Adipose tissue (tissue), 3 donors: ENCODE results near the gene ESCO1. TPM values are rescaled to one million over a fixed set of nuclear protein-coding genes. Genes with fewer than 3 reads are reported as not detected.
"Not testable (repeated sequence)": the region's sequence is repeated elsewhere in the genome, so short reads cannot be mapped to it uniquely, and the experiment has no call there.

Experiments used
- H3K27ac ChIP-seq: one replicate; pipeline ENCODE4 v1.5.1; 2013; ENCODE audit warnings: low read depth, low read length
- WGBS, 3 donors: extraction: QIAGEN DNeasy Blood & Tissue Kit; methylation state at CpG; one replicate each; pipeline ENCODE4 v1.1.7; 2013; 5-methylcytosine and 5-hydroxymethylcytosine counted together
- polyA plus RNA-seq, 3 donors: library from polyadenylated mRNA; stranded (reverse); fragments of 200-250 nt; gene quantifications; one replicate each; pipeline ENCODE4 v1.2.3, GENCODE V29; 2013
- donor health status: healthy with polysubstance abuse.
- donor health status: Bipolar disorder and iron deficiency.
- donor health status: healthy.

The ESCO1 gene
- polyA plus RNA-seq, 3 donors: 4.5 to 9.6 (median 4.9) TPM

- H3K27ac ChIP-seq: no peak overlapping the region
- WGBS, 3 donors: 94 to 97% (median 95%) methylated on average over 3 to 5 of the region's 7 CpGs
Measured at GRCh38 chr18:21593540-21594257, 6.8 kb downstream of the ESCO1 start.

- H3K27ac ChIP-seq: not testable (repeated sequence)
- WGBS, 3 donors: 98 to 99% (median 99%) methylated on average over 10 to 21 of the region's 33 CpGs
Measured at GRCh38 chr18:21592361-21592760, 8.1 kb downstream of the ESCO1 start.

- WGBS, 3 donors: 90 to 96% (median 91%) methylated on average over 5 of the region's 5 CpGs
- H3K27ac ChIP-seq: no peak overlapping the region
Measured at GRCh38 chr18:21584391-21584790, 16.1 kb downstream of the ESCO1 start.

- no peak overlapping the region for H3K27ac ChIP-seq
- 92 to 97% (median 96%) methylated on average over 4 of the region's 4 CpGs for WGBS, 3 donors
Measured at GRCh38 chr18:21575656-21576055, 24.8 kb downstream of the ESCO1 start.

GRCh38 chr18:21571772-21572171 is 28.7 kb downstream of the ESCO1 start:
- no peak overlapping the region for H3K27ac ChIP-seq

- no peak overlapping the region for H3K27ac ChIP-seq
Measured at GRCh38 chr18:21559195-21559594, 41.3 kb downstream of the ESCO1 start.

GRCh38 chr18:21557607-21558253 is 42.8 kb downstream of the ESCO1 start:
- WGBS, 3 donors: 43 to 67% (median 57%) methylated on average over 6 of the region's 6 CpGs

GRCh38 chr18:21550510-21550970 is 50.0 kb downstream of the ESCO1 start:
- WGBS, 3 donors: 87 to 95% (median 95%) methylated on average over 11 of the region's 11 CpGs
- no peak overlapping the region for H3K27ac ChIP-seq

More at GRCh38 chr18:21557607-21558253, 42.8 kb downstream of the ESCO1 start:
- no peak overlapping the region for H3K27ac ChIP-seq

- WGBS, 3 donors: 96 to 100% (median 98%) methylated on average over 2 of the region's 2 CpGs
- H3K27ac ChIP-seq: no peak overlapping the region
Measured at GRCh38 chr18:21548647-21549046, 51.9 kb downstream of the ESCO1 start.

- 90 to 99% (median 95%) methylated on average over 5 of the region's 5 CpGs for WGBS, 3 donors
- H3K27ac ChIP-seq: no peak overlapping the region
Measured at GRCh38 chr18:21546423-21546822, 54.1 kb downstream of the ESCO1 start.

GRCh38 chr18:21538230-21538629 is 62.3 kb downstream of the ESCO1 start:
- WGBS, 3 donors: 33 to 93% (median 93%) methylated on average over 3 of the region's 3 CpGs
- H3K27ac ChIP-seq: no peak overlapping the region

- 23 to 91% (median 86%) methylated on average over 1 of the region's 1 CpG for WGBS, 3 donors
Measured at GRCh38 chr18:21534327-21534726, 66.2 kb downstream of the ESCO1 start.

GRCh38 chr18:21526463-21526862 is 74.0 kb downstream of the ESCO1 start:
- 67 to 90% (median 87%) methylated on average over 2 of the region's 2 CpGs for WGBS, 3 donors
- H3K27ac ChIP-seq: no peak overlapping the region

More at GRCh38 chr18:21534327-21534726, 66.2 kb downstream of the ESCO1 start:
- no peak overlapping the region for H3K27ac ChIP-seq

GRCh38 chr18:21525916-21526315 is 74.6 kb downstream of the ESCO1 start:
- WGBS, 3 donors: 77 to 83% (median 80%) methylated on average over 2 of the region's 2 CpGs
- H3K27ac ChIP-seq: no peak overlapping the region

GRCh38 chr18:21522530-21522929 is 78.0 kb downstream of the ESCO1 start:
- H3K27ac ChIP-seq: no peak overlapping the region
- 92 to 97% (median 95%) methylated on average over 6 of the region's 6 CpGs for WGBS, 3 donors

- 89 to 97% (median 95%) methylated on average over 5 of the region's 5 CpGs for WGBS, 3 donors
- no peak overlapping the region for H3K27ac ChIP-seq
Measured at GRCh38 chr18:21513741-21514140, 86.8 kb downstream of the ESCO1 start.

- H3K27ac ChIP-seq: no peak overlapping the region
- WGBS, 3 donors: 97 to 98% (median 97%) methylated on average over 2 of the region's 2 CpGs
Measured at GRCh38 chr18:21513292-21513691, 87.2 kb downstream of the ESCO1 start.

GRCh38 chr18:21509062-21509461 is 91.4 kb downstream of the ESCO1 start:
- H3K27ac ChIP-seq: no peak overlapping the region
- 82 to 86% (median 82%) methylated on average over 5 of the region's 5 CpGs for WGBS, 3 donors

- 86 to 92% (median 89%) methylated on average over 13 of the region's 13 CpGs for WGBS, 3 donors
- H3K27ac ChIP-seq: no peak overlapping the region
Measured at GRCh38 chr18:21507913-21508701, 92.4 kb downstream of the ESCO1 start.
